Endodermal cell (in vitro differentiated cells): Measurements from ENCODE around the gene APOBEC3G. TPM values are rescaled to one million over a fixed set of nuclear protein-coding genes. Genes with fewer than 3 reads are reported as not detected.
A peak's percentile ranks its signal among the peaks of the same experiment; 100 is the strongest.
"Not testable (repeated sequence)": the region's sequence is repeated elsewhere in the genome, so short reads cannot be mapped to it uniquely, and the experiment has no call there.

ENCODE experiments used
- DNase-seq: peaks from one replicate; pipeline ENCODE4 v3.0.0-alpha.2; 2017
- H3K27ac ChIP-seq: 2 replicates; pipeline ENCODE4 v1.5.1; 2013; ENCODE audit warnings: mild to moderate bottlenecking, low read depth, low read length, moderate library complexity
- H3K27me3 ChIP-seq: 2 replicates; pipeline ENCODE4 v1.6.1; 2013; ENCODE audit warnings: mild to moderate bottlenecking, low read length, moderate library complexity; ENCODE audit not compliant: insufficient read depth, control insufficient read depth, poor library complexity, severe bottlenecking
- H3K36me3 ChIP-seq: 2 replicates; pipeline ENCODE4 v1.7.0; 2013; ENCODE audit warnings: mild to moderate bottlenecking, low read length, moderate library complexity; ENCODE audit not compliant: control insufficient read depth, insufficient read depth
- H3K4me1 ChIP-seq: one replicate; pipeline ENCODE4 v1.7.0; 2013; ENCODE audit warnings: low read length; ENCODE audit not compliant: control insufficient read depth, insufficient read depth
- H3K4me3 ChIP-seq: 2 replicates; pipeline ENCODE4 v1.5.1; 2013; ENCODE audit warnings: mild to moderate bottlenecking, low read length, moderate library complexity
- H3K9ac ChIP-seq: 2 replicates; pipeline ENCODE4 v1.6.1; 2013; ENCODE audit warnings: mild to moderate bottlenecking, low read length, moderate library complexity; ENCODE audit not compliant: poor library complexity, severe bottlenecking; ENCODE audit errors: extremely low read depth
- H3K9me3 ChIP-seq: 2 replicates; pipeline ENCODE4 v1.6.1; 2013; ENCODE audit warnings: mild to moderate bottlenecking, low read length, moderate library complexity; ENCODE audit not compliant: control insufficient read depth
- H3K27ac Mint-ChIP-seq: 2 replicates; pipeline ENCODE4 v1.8.0; 2020; ENCODE audit warnings: mixed read lengths
- H3K27me3 Mint-ChIP-seq: 2 replicates; pipeline ENCODE4 v1.8.0; 2021; ENCODE audit warnings: mild to moderate bottlenecking, mixed read lengths; ENCODE audit not compliant: insufficient read depth
- H3K36me3 Mint-ChIP-seq: 2 replicates; pipeline ENCODE4 v1.8.0; 2020; ENCODE audit warnings: low read depth, mixed read lengths
- H3K4me1 Mint-ChIP-seq: 2 replicates; pipeline ENCODE4 v1.8.0; 2020; ENCODE audit warnings: mixed read lengths
- H3K4me3 Mint-ChIP-seq: 2 replicates; pipeline ENCODE4 v1.8.0; 2020; ENCODE audit warnings: mild to moderate bottlenecking, moderate library complexity, mixed read lengths
- H3K9me3 Mint-ChIP-seq: 2 replicates; pipeline ENCODE4 v1.8.0; 2020; ENCODE audit warnings: mild to moderate bottlenecking, mixed read lengths
- CTCF ChIP-seq: fragments of 200-600 bp; sonication (generic); conservative IDR thresholded peaks from 2 replicates; pipeline ENCODE4 v1.5.0; 2021; ENCODE audit warnings: antibody characterized with exemption, mild to moderate bottlenecking
- WGBS, 2 experiments: methylation state at CpG; one replicate each; pipeline versions ENCODE4 v1.1.5 to v1.1.7; 2013; ENCODE audit warnings: missing lambda C conversion rate in 2 of 2, mixed read lengths in 1 of 2; ENCODE audit not compliant: insufficient coverage in 1 of 2, insufficient read length in 1 of 2; 5-methylcytosine and 5-hydroxymethylcytosine counted together
- total RNA-seq, 2 donors: library from RNA; stranded (reverse); fragmentation: NEBNext Ultra II Directional in 1 of 2; extraction: Animal tissue kit (Norgen Biotek cat#: 25700) in 1 of 2; gene quantifications; 2 replicates in 1 of 2; 3 replicates in 1 of 2; pipeline ENCODE4 v1.2.1, GENCODE V29; 2021

Gene APOBEC3G
- total RNA-seq, 2 donors from 2014 or later, result 8.7 to 19.7 TPM

- H3K9ac ChIP-seq, result no peak overlapping the region
- H3K36me3 ChIP-seq, result no peaks in the 10 kb centered on the region
- Mint-ChIP-seq H3K4me1 (peaks cover 23% of the 10 kb centered on the region), H3K4me3 (no peak overlapping the region), H3K27ac (no peak overlapping the region), H3K9me3 (no peaks in the 10 kb centered on the region), H3K36me3 (no peaks in the 10 kb centered on the region), H3K27me3 (no peaks in the 10 kb centered on the region)
- WGBS, 2 experiments, result 40 to 47% methylated on average over 2 of the region's 2 CpGs
- no peak for DNase-seq
- H3K27ac ChIP-seq, result no peak overlapping the region
- no peak overlapping the region for H3K4me3 ChIP-seq
- H3K4me1 ChIP-seq, result no peaks in the 10 kb centered on the region
- no peak for TF ChIP-seq CTCF
- no peaks in the 10 kb centered on the region for H3K9me3 ChIP-seq
- H3K27me3 ChIP-seq, result no peaks in the 10 kb centered on the region
Measured at GRCh38 chr22:39073981-39074380, 3.1 kb upstream of the APOBEC3G start.

- peak overlapping the region; percentile 47 for H3K4me3 Mint-ChIP-seq
- H3K27ac Mint-ChIP-seq, result not testable (repeated sequence)
- WGBS, 2 experiments, result 38 to 97% methylated on average over 3 to 8 of the region's 24 CpGs
Measured at GRCh38 chr22:39076155-39077025, 685 bp upstream of the APOBEC3G start.

GRCh38 chr22:39077912-39078311 lies 837 bp downstream of the APOBEC3G start:
- not testable (repeated sequence) for H3K9me3 Mint-ChIP-seq, H3K27me3 Mint-ChIP-seq, H3K9me3 ChIP-seq, H3K4me1 ChIP-seq, H3K36me3 ChIP-seq, H3K27ac Mint-ChIP-seq, H3K27ac ChIP-seq, H3K9ac ChIP-seq, H3K27me3 ChIP-seq, DNase-seq, H3K36me3 Mint-ChIP-seq
- peaks cover 23% of the 10 kb centered on the region for H3K4me1 Mint-ChIP-seq
- 96% methylated on average over 5 to 12 of the region's 12 CpGs for WGBS, 2 experiments
- peak overlapping the region; percentile 47 for H3K4me3 Mint-ChIP-seq
- peak overlapping the region; percentile 80 for H3K4me3 ChIP-seq

More at GRCh38 chr22:39076155-39077025, 685 bp upstream of the APOBEC3G start:
- H3K27me3 ChIP-seq, H3K9me3 Mint-ChIP-seq, H3K9me3 ChIP-seq, H3K36me3 Mint-ChIP-seq, H3K4me3 ChIP-seq, H3K27me3 Mint-ChIP-seq, H3K27ac ChIP-seq, H3K4me1 ChIP-seq, DNase-seq, H3K36me3 ChIP-seq, H3K9ac ChIP-seq: not testable (repeated sequence)
- peaks cover 23% of the 10 kb centered on the region for H3K4me1 Mint-ChIP-seq

GRCh38 chr22:39078329-39078728 lies 1.3 kb downstream of the APOBEC3G start:
- Mint-ChIP-seq H3K9me3 (no peaks in the 10 kb centered on the region), H3K27ac (no peak overlapping the region), H3K27me3 (no peaks in the 10 kb centered on the region), H3K4me1 (peaks cover 23% of the 10 kb centered on the region), H3K4me3 (peak overlapping the region; percentile 47), H3K36me3 (peaks cover 2% of the 10 kb centered on the region)
- WGBS, 2 experiments, result 93 to 100% methylated on average over 4 to 7 of the region's 8 CpGs
- H3K36me3 ChIP-seq, result no peaks in the 10 kb centered on the region
- no peaks in the 10 kb centered on the region for H3K9me3 ChIP-seq
- no peaks in the 10 kb centered on the region for H3K27me3 ChIP-seq
- H3K4me3 ChIP-seq, result peak overlapping the region; percentile 80
- no peak overlapping the region for H3K9ac ChIP-seq
- no peak for TF ChIP-seq CTCF
- H3K4me1 ChIP-seq, result no peaks in the 10 kb centered on the region
- no peak overlapping the region for H3K27ac ChIP-seq
- no peak for DNase-seq

GRCh38 chr22:39079054-39079637 lies 2.1 kb downstream of the APOBEC3G start:
- not testable (repeated sequence) for H3K9me3 ChIP-seq, H3K4me3 Mint-ChIP-seq, H3K27ac Mint-ChIP-seq, H3K27me3 ChIP-seq, DNase-seq, H3K36me3 Mint-ChIP-seq, H3K27me3 Mint-ChIP-seq, H3K9ac ChIP-seq, H3K4me3 ChIP-seq, H3K36me3 ChIP-seq, H3K9me3 Mint-ChIP-seq, H3K27ac ChIP-seq, H3K4me1 ChIP-seq
- peaks cover 18% of the 10 kb centered on the region for H3K4me1 Mint-ChIP-seq
- WGBS, 2 experiments, result 95 to 97% methylated on average over 6 to 20 of the region's 24 CpGs
